Sigmoid colon (tissue), 7 donors: Measurements from ENCODE around the gene CS. TPM values are rescaled to one million over a fixed set of nuclear protein-coding genes. Genes with fewer than 3 reads are reported as not detected.
"Not testable (repeated sequence)": the region's sequence is repeated elsewhere in the genome, so short reads cannot be mapped to it uniquely, and the experiment has no call there.

Experiments used
- DNase-seq: peaks from one replicate; pipeline ENCODE4 v3.0.0-alpha.2; 2019
- H3K27ac ChIP-seq, 4 donors: fragments of 200-600 bp; sonication (generic); one replicate each; pipeline ENCODE4 v1.5.1; 2016 to 2019; ENCODE audit warnings: mild to moderate bottlenecking in 1 of 4
- H3K27me3 ChIP-seq, 3 donors: fragments of 200-600 bp; sonication (generic); one replicate each; pipeline ENCODE4 v1.5.1; 2019; ENCODE audit warnings: mild to moderate bottlenecking in 1 of 3
- H3K36me3 ChIP-seq, 4 donors: fragments of 200-600 bp; sonication (generic); one replicate each; pipeline ENCODE4 v1.5.1; 2016 to 2019
- H3K4me1 ChIP-seq, 4 donors: fragments of 200-600 bp; sonication (generic); one replicate each; pipeline ENCODE4 v1.5.1; 2017 to 2019
- H3K4me3 ChIP-seq, 4 donors: fragments of 200-600 bp; sonication (generic); one replicate each; pipeline ENCODE4 v1.5.1; 2017 to 2019; ENCODE audit warnings: mild to moderate bottlenecking in 2 of 4, moderate library complexity in 1 of 4
- H3K9me3 ChIP-seq, 4 donors: fragments of 200-600 bp in 3 of 4; sonication (generic) in 3 of 4; one replicate each; pipeline versions ENCODE4 v1.5.1 to v1.6.1; 2013 to 2019
- EP300 ChIP-seq, 4 donors: sonication (generic); formaldehyde crosslinking; IDR thresholded peaks; one replicate each; pipeline ENCODE4 v1.6.1; 2017; ENCODE audit warnings: antibody characterized with exemption in 4 of 4
- POLR2A ChIP-seq, 2 donors: fragments of 450-650 bp; IDR thresholded peaks; one replicate each; pipeline ENCODE4 v1.6.1; 2016; ENCODE audit warnings: antibody characterized with exemption in 2 of 2, mild to moderate bottlenecking in 2 of 2, moderate library complexity in 2 of 2
- POLR2AphosphoS5 ChIP-seq, 4 donors: sonication (generic); formaldehyde crosslinking; IDR thresholded peaks; one replicate each; pipeline ENCODE4 v1.6.1; 2017; ENCODE audit warnings: antibody characterized with exemption in 4 of 4
- WGBS, 2 donors: extraction: QIAGEN DNeasy Blood & Tissue Kit; methylation state at CpG; one replicate each; pipeline ENCODE4 v1.1.7; 2013; 5-methylcytosine and 5-hydroxymethylcytosine counted together
- intact Hi-C: fragments of 100-400 bp; cut with DNase I; formaldehyde crosslinking; loops from one replicate; pipeline ENCODE4 v1.15.1; 2023
- polyA plus RNA-seq, 3 donors: library from polyadenylated mRNA; stranded (reverse); fragments of 200-250 nt; gene quantifications; one replicate each; pipeline ENCODE4 v1.2.3, GENCODE V29; 2013
- total RNA-seq, 4 donors: library from RNA; depleted of rRNA; stranded (reverse); fragments of >200 nt; gene quantifications; one replicate each; pipeline ENCODE4 v1.1.0, GENCODE V29; 2016
- TF ChIP-seq, protein P1 (sequence below), 4 experiments: fragments of 450-650 bp in 3 of 4; fragments of 200-600 bp in 1 of 4; IDR thresholded peaks; one replicate each; pipeline ENCODE4 v1.5.1; 2016 to 2019; ENCODE audit warnings: antibody characterized with exemption in 4 of 4, mild to moderate bottlenecking in 3 of 4, moderate library complexity in 2 of 4
- donor health status: healthy with polysubstance abuse.
- donor health status: Bipolar disorder and iron deficiency.
- donor health status: healthy.

The CS gene
- total and polyA plus RNA-seq, 7 donors = 75.9 to 151 (median 104) TPM

DNA sequence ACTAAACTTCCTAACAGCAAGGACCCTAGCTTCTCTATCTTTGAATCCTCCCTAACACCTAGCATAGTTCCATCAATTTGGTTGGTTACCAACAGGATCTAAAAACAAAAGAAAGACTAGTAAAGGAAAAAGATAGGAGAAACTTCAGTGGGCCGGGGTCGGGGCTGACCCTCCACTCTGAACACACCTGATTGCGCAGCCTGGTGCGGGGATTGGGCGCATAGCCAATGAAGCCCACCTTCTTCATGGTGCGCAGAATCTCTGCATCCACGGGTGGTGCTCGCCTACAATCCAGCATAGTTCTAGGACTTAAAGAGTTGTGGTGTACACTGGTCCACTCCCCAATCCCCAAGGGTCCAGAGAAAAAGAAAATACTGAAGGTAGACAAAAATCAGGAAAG lies 26.0 kb upstream of the CS start:
- Histone ChIP-seq H3K27ac (no peak overlapping the region), H3K4me1 (no peaks in the 10 kb centered on the region), H3K9me3 (no peaks in the 10 kb centered on the region), H3K36me3 (peaks cover 17 to 78% (median 59%) of the 10 kb centered on the region in 4 donors), H3K27me3 (no peaks in the 10 kb centered on the region), H3K4me3 (no peak overlapping the region)
- intact Hi-C loops = no loop called here
- TF ChIP-seq POLR2AphosphoS5 (IDR thresholded peaks at IDR 0.05) (no peak), EP300 (IDR thresholded peaks at IDR 0.05) (no peak), POLR2A (IDR thresholded peaks at IDR 0.05) (no peak)
- TF ChIP-seq, protein P1, sequence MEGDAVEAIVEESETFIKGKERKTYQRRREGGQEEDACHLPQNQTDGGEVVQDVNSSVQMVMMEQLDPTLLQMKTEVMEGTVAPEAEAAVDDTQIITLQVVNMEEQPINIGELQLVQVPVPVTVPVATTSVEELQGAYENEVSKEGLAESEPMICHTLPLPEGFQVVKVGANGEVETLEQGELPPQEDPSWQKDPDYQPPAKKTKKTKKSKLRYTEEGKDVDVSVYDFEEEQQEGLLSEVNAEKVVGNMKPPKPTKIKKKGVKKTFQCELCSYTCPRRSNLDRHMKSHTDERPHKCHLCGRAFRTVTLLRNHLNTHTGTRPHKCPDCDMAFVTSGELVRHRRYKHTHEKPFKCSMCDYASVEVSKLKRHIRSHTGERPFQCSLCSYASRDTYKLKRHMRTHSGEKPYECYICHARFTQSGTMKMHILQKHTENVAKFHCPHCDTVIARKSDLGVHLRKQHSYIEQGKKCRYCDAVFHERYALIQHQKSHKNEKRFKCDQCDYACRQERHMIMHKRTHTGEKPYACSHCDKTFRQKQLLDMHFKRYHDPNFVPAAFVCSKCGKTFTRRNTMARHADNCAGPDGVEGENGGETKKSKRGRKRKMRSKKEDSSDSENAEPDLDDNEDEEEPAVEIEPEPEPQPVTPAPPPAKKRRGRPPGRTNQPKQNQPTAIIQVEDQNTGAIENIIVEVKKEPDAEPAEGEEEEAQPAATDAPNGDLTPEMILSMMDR (IDR thresholded peaks at IDR 0.05) = no peak
- 96 to 98% methylated on average over 8 of the region's 8 CpGs for whole genome bisulfite sequencing, 2 donors
- DNase-seq = no peak

DNA sequence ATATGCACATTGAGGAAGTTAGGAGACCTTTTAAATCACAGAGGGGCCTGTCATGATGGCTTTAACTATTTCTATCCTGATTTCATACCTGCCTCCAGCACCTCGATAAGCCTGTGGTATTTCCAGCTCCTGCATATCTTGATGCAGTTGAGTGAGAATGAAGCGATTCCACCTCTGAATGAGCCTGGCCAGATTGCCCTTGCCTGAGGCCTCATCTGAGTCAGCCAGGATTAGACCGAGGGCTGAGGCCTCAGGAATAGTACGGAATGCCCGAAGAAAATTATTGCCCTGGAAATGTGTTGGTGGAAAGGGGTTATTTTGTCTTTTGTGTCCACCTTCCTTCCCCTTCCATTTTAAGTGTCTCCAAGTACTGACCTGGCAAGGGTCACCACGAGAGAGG lies 24.1 kb upstream of the CS start:
- H3K36me3 ChIP-seq = peaks cover 17 to 91% (median 62%) of the 10 kb centered on the region in 4 donors
- no peak overlapping the region for H3K27ac ChIP-seq
- no peaks in the 10 kb centered on the region for H3K9me3 ChIP-seq
- WGBS, 2 donors = 93 to 95% methylated on average over 6 of the region's 6 CpGs
- TF ChIP-seq POLR2A (IDR thresholded peaks at IDR 0.05) = no peak
- TF ChIP-seq, protein P1 (IDR thresholded peaks at IDR 0.05) = no peak
- no peak for TF ChIP-seq POLR2AphosphoS5 (IDR thresholded peaks at IDR 0.05)
- no peak for TF ChIP-seq EP300 (IDR thresholded peaks at IDR 0.05)
- no peak overlapping the region for H3K4me3 ChIP-seq
- no peaks in the 10 kb centered on the region for H3K27me3 ChIP-seq
- no peak for DNase-seq
- H3K4me1 ChIP-seq = no peaks in the 10 kb centered on the region
- intact Hi-C loops = no loop called here

DNA sequence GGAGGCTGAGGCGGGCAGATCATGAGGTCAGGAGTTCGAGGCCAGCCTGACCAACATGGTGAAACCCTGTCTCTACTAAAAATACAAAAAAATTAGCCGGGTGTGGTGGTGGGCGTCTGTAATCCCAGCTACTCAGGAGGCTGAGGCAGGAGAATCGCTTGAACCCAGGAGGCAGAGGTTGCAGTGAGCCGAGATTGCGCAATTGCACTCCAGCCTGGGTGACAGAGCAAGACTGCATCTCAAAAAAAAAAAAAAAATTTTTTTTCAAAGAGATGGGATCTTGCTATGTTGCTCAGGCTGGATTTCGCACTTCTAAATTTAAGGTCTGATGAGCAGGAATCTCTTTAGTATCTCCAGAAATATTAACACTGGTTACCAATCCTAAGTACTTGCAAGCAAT lies 21.5 kb upstream of the CS start:
- H3K4me3 ChIP-seq, intact Hi-C loops, H3K9me3 ChIP-seq, H3K27me3 ChIP-seq, H3K4me1 ChIP-seq, DNase-seq, H3K27ac ChIP-seq: not testable (repeated sequence)
- peaks cover 14 to 82% (median 46%) of the 10 kb centered on the region in 4 donors for H3K36me3 ChIP-seq
- WGBS, 2 donors = 93 to 95% methylated on average over 8 of the region's 8 CpGs

DNA sequence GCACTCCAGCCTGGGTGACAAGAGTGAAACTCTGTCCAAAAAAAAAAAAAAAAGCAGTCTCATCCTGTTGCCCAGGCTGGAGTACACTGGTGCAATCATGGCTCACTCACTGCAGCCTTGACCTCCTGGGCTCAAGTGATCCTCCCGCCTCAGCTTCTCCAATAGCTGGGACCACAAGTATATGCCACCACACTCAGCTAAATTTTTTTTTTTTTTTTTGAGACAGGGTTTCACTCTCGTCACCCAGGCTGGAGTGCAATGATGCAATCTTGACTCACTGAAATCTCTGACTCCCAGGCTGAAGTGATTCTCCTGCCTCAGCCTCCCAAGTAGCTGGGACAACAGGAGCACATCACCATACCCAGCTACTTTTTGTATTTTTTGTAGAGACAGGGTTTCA lies 20.9 kb upstream of the CS start:
- intact Hi-C loops = no loop called here
- no peaks in the 10 kb centered on the region for H3K9me3 ChIP-seq
- H3K27ac ChIP-seq = no peak overlapping the region
- H3K27me3 ChIP-seq = no peaks in the 10 kb centered on the region
- H3K36me3 ChIP-seq = peaks cover 14 to 76% (median 40%) of the 10 kb centered on the region in 4 donors
- H3K4me3 ChIP-seq = no peak overlapping the region
- TF ChIP-seq, protein P1 (IDR thresholded peaks at IDR 0.05) = no peak
- no peak for TF ChIP-seq POLR2A (IDR thresholded peaks at IDR 0.05)
- 87 to 95% methylated on average over 2 of the region's 2 CpGs for WGBS, 2 donors
- DNase-seq = no peak
- H3K4me1 ChIP-seq = peaks cover 0 to 8% (median 6%) of the 10 kb centered on the region in 4 donors

DNA sequence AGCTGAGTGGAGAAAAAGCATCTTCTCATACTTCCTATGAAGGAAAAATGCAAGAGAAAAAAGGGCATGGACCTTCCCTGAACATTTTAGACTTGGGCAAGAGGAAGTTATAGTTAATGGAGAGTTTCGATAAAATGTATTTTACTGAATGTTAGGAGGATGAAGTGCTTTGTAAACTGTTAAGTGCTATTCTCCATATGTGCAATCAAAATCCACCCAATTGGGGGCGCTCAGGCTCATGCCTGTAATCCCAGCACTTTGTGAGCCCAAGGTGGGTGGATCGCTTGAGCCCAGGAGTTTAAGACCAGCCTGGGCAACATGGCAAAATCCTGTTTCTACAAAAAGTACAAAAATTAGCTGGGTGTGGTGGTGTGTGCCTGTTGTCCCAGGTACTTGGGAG lies 17.5 kb upstream of the CS start:
- Histone ChIP-seq H3K27ac (no peak overlapping the region), H3K9me3 (no peaks in the 10 kb centered on the region), H3K4me3 (no peak overlapping the region), H3K27me3 (no peaks in the 10 kb centered on the region), H3K4me1 (peaks cover 0 to 22% (median 18%) of the 10 kb centered on the region in 4 donors), H3K36me3 (peaks cover 1 to 60% (median 12%) of the 10 kb centered on the region in 4 donors)
- intact Hi-C loops = loop anchor here (2.0 to 5.0 kb wide), 2 partner anchors 15 to 150 kb away; partner anchors contain the start of genes PAN2 and SPRYD4
- WGBS, 2 donors = 91 to 96% methylated on average over 3 of the region's 3 CpGs
- DNase-seq = no peak
- no peak for TF ChIP-seq EP300 (IDR thresholded peaks at IDR 0.05)
- no peak for TF ChIP-seq POLR2A (IDR thresholded peaks at IDR 0.05)
- TF ChIP-seq, protein P1 (IDR thresholded peaks at IDR 0.05) = no peak
- TF ChIP-seq POLR2AphosphoS5 (IDR thresholded peaks at IDR 0.05) = no peak
